Esophagus squamous epithelium (tissue), 4 donors: ENCODE data around the gene NT5DC1.

Experiments used
- CTCF ChIP-seq, 6 experiments: fragments of 450-650 bp in 4 of 6; fragments of 200-600 bp in 2 of 6; sonication (generic) in 2 of 6; IDR thresholded peaks; one replicate each; pipeline ENCODE4 v1.5.1; 2016 to 2019; ENCODE audit warnings: antibody characterized with exemption in 6 of 6, mild to moderate bottlenecking in 4 of 6, moderate library complexity in 4 of 6
- POLR2A ChIP-seq, 4 donors: fragments of 450-650 bp; IDR thresholded peaks; one replicate each; pipeline ENCODE4 v1.6.1; 2017; ENCODE audit warnings: antibody characterized with exemption in 4 of 4, mild to moderate bottlenecking in 4 of 4, moderate library complexity in 3 of 4

GRCh38 chr6:116208056-116208785, 107.6 kb downstream of the NT5DC1 start:
- TF ChIP-seq POLR2A (IDR thresholded peaks at IDR 0.05) (no peak), CTCF (IDR thresholded peaks at IDR 0.05) (no peak)
